AG09309 (cell line): ENCODE results near the gene CDC16.

ENCODE experiments used
- DNase-seq: peaks from one replicate; pipeline ENCODE4 v3.0.0-alpha.2; 2010; ENCODE audit warnings: low read depth
- H3K4me3 ChIP-seq: 2 replicates; pipeline ENCODE4 v1.5.1; 2011; ENCODE audit warnings: mild to moderate bottlenecking, low read depth, low read length, moderate library complexity; ENCODE audit not compliant: control insufficient read depth
- CTCF ChIP-seq: IDR thresholded peaks from 2 replicates; pipeline ENCODE4 v1.5.1; 2011; ENCODE audit warnings: mild to moderate bottlenecking, low read depth, low read length, inconsistent platforms; ENCODE audit not compliant: insufficient read depth, control insufficient read depth; ENCODE audit errors: missing control alignments

Gene CDC16

GRCh38 chr13:114321256-114321655 lies 86.6 kb downstream of the CDC16 start:
- DNase-seq, result no peak
- no peak overlapping the region for H3K4me3 ChIP-seq
- TF ChIP-seq CTCF, result no peak
